ENCODE measurements around the gene BCL2L12. TPM values are rescaled to one million over a fixed set of nuclear protein-coding genes. Genes with fewer than 3 reads are reported as not detected.

Gene BCL2L12
- total and polyA plus RNA-seq, 12 donors: 7.8 to 19.6 (median 9.8) TPM

GRCh38 chr19:49624967-49625910, 40.5 kb upstream of the BCL2L12 start:
- ATAC-seq (peak in 4 of 8 donors; percentile 10 to 40 (median 19)), DNase-seq (no peak)
- no peaks in the 10 kb centered on the region for H3K9me3 ChIP-seq
- no peak overlapping the region for H3K27ac ChIP-seq
- 86% methylated on average over 26 to 27 of the region's 27 CpGs for WGBS, 2 donors
- no peak for TF ChIP-seq CTCF (IDR thresholded peaks at IDR 0.05)
- H3K4me1 ChIP-seq: peaks cover 0 to 9% (median 0%) of the 10 kb centered on the region in 9 donors
- no peak overlapping the region for H3K4me3 ChIP-seq
- intact Hi-C loops (cut with DNase I): no loop called here
- H3K36me3 ChIP-seq: peaks cover 0 to 65% (median 13%) of the 10 kb centered on the region in 9 donors
- no peaks in the 10 kb centered on the region for H3K27me3 ChIP-seq

- no peak overlapping the region for H3K27ac ChIP-seq
- H3K36me3 ChIP-seq: peaks cover 0 to 61% (median 10%) of the 10 kb centered on the region in 9 donors
- H3K4me3 ChIP-seq: no peak overlapping the region
- peaks cover 0 to 19% (median 6%) of the 10 kb centered on the region in 9 donors for H3K4me1 ChIP-seq
- 86 to 91% methylated on average over 11 of the region's 11 CpGs for WGBS, 2 donors
- no peak for TF ChIP-seq CTCF (IDR thresholded peaks at IDR 0.05)
- H3K9me3 ChIP-seq: no peaks in the 10 kb centered on the region
- intact Hi-C loops (cut with DNase I): no loop called here
- ATAC-seq (no peak), DNase-seq (no peak)
- no peaks in the 10 kb centered on the region for H3K27me3 ChIP-seq
Observed at GRCh38 chr19:49626226-49626625, 39.5 kb upstream of the BCL2L12 start.

- WGBS, 2 donors: 87 to 93% methylated on average over 9 of the region's 9 CpGs
- TF ChIP-seq CTCF (IDR thresholded peaks at IDR 0.05): no peak
- ATAC-seq: no peak
- Histone ChIP-seq H3K27ac (peak overlapping the region in 3 of 10 donors; percentile 9 to 39 (median 16)), H3K36me3 (peaks cover 0 to 40% (median 0%) of the 10 kb centered on the region in 9 donors), H3K27me3 (no peaks in the 10 kb centered on the region), H3K4me3 (no peak overlapping the region), H3K4me1 (peaks cover 3 to 31% (median 13%) of the 10 kb centered on the region in 9 donors), H3K9me3 (no peaks in the 10 kb centered on the region)
- intact Hi-C loops (cut with DNase I): no loop called here
- no peak for DNase-seq
Observed at GRCh38 chr19:49629659-49630058, 36.1 kb upstream of the BCL2L12 start.

DNA sequence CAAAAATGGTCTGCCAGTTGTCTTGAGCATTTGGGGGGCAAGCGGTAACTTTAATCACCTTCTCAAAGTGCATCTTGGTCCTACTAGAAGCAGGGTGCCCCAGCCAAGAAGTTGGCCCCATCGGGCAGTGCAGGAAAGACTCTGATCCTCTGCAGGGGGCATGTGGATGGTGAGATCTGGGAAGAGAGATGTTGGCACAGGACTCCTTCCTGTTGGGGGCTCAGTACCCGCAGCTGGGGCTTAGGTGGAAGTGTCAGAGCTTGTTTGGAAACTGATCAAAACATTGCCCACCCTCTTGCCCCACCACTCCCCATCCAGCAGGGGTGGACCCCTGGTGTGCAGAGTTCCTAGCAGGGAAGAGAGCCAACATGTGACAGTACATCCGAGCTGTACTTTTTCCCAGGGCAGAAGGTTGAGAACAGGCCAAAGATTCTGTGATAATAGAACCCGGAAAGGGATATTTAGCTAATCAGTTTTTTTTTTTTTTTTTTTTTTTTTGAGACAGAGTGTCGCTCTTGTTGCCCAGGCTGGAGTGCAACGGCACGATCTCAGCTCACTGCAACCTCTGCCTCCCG, 34.6 kb upstream of the BCL2L12 start:
- DNase-seq (no peak), ATAC-seq (peak in 7 of 8 donors; percentile 21 to 63 (median 37))
- H3K27me3 ChIP-seq: no peaks in the 10 kb centered on the region
- peak overlapping the region in 4 of 10 donors; percentile 21 to 49 (median 37) for H3K27ac ChIP-seq
- 28 to 32% methylated on average over 9 of the region's 9 CpGs for WGBS, 2 donors
- TF ChIP-seq CTCF (IDR thresholded peaks at IDR 0.05): no peak
- peaks cover 0 to 40% (median 3%) of the 10 kb centered on the region in 9 donors for H3K36me3 ChIP-seq
- intact Hi-C loops (cut with DNase I): no loop called here
- H3K4me1 ChIP-seq: peaks cover 5 to 40% (median 23%) of the 10 kb centered on the region in 9 donors
- no peak overlapping the region for H3K4me3 ChIP-seq
- H3K9me3 ChIP-seq: no peaks in the 10 kb centered on the region
